ENCODE data around the gene ZMYM1. TPM values are rescaled to one million over a fixed set of nuclear protein-coding genes. Genes with fewer than 3 reads are reported as not detected.
"Not testable (repeated sequence)": the region's sequence is repeated elsewhere in the genome, so short reads cannot be mapped to it uniquely, and the experiment has no call there.

The ZMYM1 gene
- total RNA-seq, 1 donor from 2014 or later = 7.8 TPM

DNA sequence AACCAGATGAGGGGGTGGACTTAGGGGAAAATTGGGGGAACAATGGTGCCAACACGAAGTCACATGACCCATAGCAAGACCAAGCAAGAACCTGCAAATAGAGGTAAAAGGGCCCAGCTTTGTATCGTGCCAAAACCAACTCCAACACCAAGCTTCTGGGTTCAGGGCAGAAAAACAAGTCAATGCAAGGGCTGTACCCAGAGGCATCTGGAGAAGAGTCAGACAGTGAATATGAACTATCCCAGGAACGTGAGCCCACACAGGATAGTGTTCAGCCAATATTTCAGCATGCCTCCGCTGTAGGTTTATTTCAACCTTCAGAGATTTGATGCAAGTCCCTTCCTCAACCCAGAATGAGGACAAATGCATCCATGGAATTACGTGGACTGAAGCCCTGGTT is 32.5 kb upstream of the ZMYM1 start:
- Histone ChIP-seq H3K36me3 (no peaks in the 10 kb centered on the region), H3K27me3 (ENCODE audit: low read depth) (peaks cover 9% of the 10 kb centered on the region), H3K4me3 (no peak overlapping the region), H3K27ac (replicated peaks) (no peak overlapping the region), H3K9me3 (replicated peaks) (no peaks in the 10 kb centered on the region), H3K4me1 (no peaks in the 10 kb centered on the region)
- intact Hi-C loops (cut with micrococcal nuclease) = no loop called here
- TF ChIP-seq, protein P1, sequence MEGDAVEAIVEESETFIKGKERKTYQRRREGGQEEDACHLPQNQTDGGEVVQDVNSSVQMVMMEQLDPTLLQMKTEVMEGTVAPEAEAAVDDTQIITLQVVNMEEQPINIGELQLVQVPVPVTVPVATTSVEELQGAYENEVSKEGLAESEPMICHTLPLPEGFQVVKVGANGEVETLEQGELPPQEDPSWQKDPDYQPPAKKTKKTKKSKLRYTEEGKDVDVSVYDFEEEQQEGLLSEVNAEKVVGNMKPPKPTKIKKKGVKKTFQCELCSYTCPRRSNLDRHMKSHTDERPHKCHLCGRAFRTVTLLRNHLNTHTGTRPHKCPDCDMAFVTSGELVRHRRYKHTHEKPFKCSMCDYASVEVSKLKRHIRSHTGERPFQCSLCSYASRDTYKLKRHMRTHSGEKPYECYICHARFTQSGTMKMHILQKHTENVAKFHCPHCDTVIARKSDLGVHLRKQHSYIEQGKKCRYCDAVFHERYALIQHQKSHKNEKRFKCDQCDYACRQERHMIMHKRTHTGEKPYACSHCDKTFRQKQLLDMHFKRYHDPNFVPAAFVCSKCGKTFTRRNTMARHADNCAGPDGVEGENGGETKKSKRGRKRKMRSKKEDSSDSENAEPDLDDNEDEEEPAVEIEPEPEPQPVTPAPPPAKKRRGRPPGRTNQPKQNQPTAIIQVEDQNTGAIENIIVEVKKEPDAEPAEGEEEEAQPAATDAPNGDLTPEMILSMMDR (IDR thresholded peaks at IDR 0.05; ENCODE audit: borderline replicate concordance) = no peak
- DNase-seq = no peak

DNA sequence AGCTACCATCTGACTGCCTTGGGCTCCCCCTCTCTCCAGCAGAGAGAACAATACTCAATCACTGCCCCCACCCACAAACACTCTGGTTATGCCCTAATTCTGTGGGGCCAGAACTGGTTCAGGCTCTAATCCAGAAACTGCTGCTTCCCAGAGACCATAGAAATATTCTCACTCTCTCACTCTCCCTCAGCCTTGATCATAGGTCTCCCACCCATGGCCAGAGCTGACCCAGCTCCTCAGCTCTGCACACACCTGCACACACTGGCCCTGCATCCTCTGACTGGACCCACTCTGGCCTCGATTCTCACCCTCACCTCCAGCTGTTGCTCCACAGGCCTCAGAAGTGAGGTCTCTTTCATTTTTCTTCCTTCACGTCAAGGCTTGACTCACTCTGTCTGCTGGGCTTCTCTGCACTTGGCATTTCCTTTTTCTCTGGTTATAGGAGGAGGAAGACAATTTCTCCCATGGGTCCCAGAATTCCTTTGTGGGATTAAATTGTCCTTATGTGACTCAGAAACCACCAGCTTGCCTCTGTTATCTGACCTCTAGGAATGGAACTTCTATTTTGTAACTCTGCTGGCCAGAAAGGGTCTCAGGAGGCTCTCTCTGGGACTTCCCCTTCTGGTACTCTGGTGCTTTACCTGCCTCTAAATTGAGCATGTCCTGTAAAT is 31.9 kb upstream of the ZMYM1 start:
- H3K4me3 ChIP-seq = no peak overlapping the region
- H3K4me1 ChIP-seq = no peaks in the 10 kb centered on the region
- no peak overlapping the region for H3K27ac ChIP-seq (replicated peaks)
- intact Hi-C loops (cut with micrococcal nuclease) = no loop called here
- no peaks in the 10 kb centered on the region for H3K9me3 ChIP-seq (replicated peaks)
- TF ChIP-seq, protein P1 (IDR thresholded peaks at IDR 0.05; ENCODE audit: borderline replicate concordance) = no peak
- DNase-seq = no peak
- H3K27me3 ChIP-seq (ENCODE audit: low read depth) = peaks cover 9% of the 10 kb centered on the region
- H3K36me3 ChIP-seq = no peaks in the 10 kb centered on the region

DNA sequence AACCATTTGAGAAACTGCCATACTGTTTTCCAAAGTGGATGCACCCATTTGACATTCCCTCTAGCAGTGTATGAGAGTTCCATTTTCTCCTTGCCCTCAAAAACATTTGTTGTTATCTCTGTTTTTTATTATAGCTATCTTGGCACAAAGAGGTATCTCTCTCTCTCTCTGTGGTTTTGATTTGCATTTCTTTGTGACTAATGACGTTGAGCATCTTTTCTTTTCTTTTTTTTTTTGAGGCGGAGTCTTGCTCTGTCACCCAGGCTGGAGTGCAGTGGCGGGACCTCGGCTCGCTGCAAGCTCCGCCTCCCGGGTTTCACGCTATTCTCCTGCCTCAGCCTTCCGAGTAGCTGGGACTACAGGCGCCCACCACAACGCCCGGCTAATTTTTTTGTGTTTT is 30.1 kb upstream of the ZMYM1 start:
- Histone ChIP-seq H3K9me3 (replicated peaks) (no peaks in the 10 kb centered on the region), H3K27me3 (ENCODE audit: low read depth) (peaks cover 9% of the 10 kb centered on the region), H3K4me1 (no peaks in the 10 kb centered on the region), H3K27ac (replicated peaks) (no peak overlapping the region), H3K4me3 (no peak overlapping the region), H3K36me3 (no peaks in the 10 kb centered on the region)
- TF ChIP-seq, protein P1 (IDR thresholded peaks at IDR 0.05; ENCODE audit: borderline replicate concordance) = no peak
- no peak for DNase-seq
- intact Hi-C loops (cut with micrococcal nuclease) = no loop called here

DNA sequence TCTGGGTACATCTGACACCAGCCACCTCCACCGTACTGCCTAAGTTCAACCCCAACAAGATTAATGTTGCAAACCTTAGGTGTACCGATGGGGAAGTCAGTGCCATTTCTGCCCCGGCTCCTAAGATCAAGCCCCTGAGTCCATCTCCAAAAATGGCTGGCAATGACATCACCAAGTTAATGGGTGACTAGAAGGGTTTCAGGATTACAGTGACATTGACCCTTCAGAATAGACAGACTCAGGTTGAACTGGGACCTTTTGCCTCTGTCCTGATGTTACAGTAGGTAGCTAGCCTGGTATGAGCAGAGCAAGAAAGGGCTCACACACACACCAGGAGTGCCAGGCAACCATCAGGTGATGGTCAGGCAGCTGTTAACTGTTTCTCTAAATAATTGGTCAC is 25.8 kb upstream of the ZMYM1 start:
- H3K9me3 ChIP-seq (replicated peaks) = no peaks in the 10 kb centered on the region
- H3K27ac ChIP-seq (replicated peaks) = no peak overlapping the region
- intact Hi-C loops (cut with micrococcal nuclease) = no loop called here
- no peak for DNase-seq
- no peak overlapping the region for H3K4me3 ChIP-seq
- H3K36me3 ChIP-seq = no peaks in the 10 kb centered on the region
- H3K4me1 ChIP-seq = no peaks in the 10 kb centered on the region
- H3K27me3 ChIP-seq (ENCODE audit: low read depth) = peaks cover 14% of the 10 kb centered on the region
- TF ChIP-seq, protein P1 (IDR thresholded peaks at IDR 0.05; ENCODE audit: borderline replicate concordance) = no peak

DNA sequence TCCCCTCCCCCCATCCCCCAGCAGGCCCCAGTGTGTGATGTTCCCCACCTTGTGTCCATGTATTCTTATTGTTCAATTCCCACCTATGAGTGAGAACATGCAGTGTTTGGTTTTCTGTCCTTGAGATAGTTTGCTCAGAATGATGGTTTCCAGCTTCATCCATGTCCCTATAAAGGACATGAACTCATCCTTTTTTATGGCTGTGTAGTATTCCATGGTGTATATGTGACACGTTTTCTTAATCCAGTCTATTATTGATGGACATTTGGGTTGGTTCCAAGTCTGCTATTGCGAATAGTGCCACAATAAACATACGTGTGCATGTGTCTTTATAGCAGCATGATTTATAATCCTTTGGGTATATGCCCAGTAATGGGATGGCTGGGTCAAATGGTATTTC is 24.9 kb upstream of the ZMYM1 start:
- H3K36me3 ChIP-seq; H3K4me1 ChIP-seq; DNase-seq; H3K4me3 ChIP-seq; H3K9me3 ChIP-seq (replicated peaks); H3K27ac ChIP-seq (replicated peaks); intact Hi-C loops (cut with micrococcal nuclease): not testable (repeated sequence)
- peaks cover 23% of the 10 kb centered on the region for H3K27me3 ChIP-seq (ENCODE audit: low read depth)

DNA sequence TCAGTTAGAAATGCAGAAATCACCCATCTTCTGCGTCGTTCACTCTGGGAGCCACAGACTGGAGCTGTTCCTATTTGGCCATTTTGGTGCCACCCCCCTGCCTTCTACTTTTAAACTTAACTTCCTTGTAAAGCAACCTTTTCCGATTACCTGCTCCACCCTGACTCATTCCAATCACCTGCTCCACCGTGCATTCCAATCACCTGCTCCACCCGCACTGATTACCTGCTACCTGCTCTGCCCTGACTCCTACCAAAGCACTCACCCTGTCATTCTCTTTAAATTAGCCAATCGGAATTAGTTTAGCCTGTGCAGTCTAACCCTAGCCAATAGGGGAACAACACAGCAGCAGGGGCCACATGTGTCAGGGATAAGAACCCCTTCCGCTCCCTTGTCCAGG is 20.9 kb upstream of the ZMYM1 start:
- H3K4me3 ChIP-seq; H3K4me1 ChIP-seq; intact Hi-C loops (cut with micrococcal nuclease); DNase-seq; H3K27ac ChIP-seq (replicated peaks); H3K9me3 ChIP-seq (replicated peaks); H3K36me3 ChIP-seq: not testable (repeated sequence)
- peaks cover 28% of the 10 kb centered on the region for H3K27me3 ChIP-seq (ENCODE audit: low read depth)

Data from left ventricle myocardium inferior (tissue), 1 donor.